ENCODE measurements around the gene SLC44A2.

Gene SLC44A2

GRCh38 chr19:10640361-10640760, 15.0 kb downstream of the SLC44A2 start:
- TF ChIP-seq CTCF (IDR thresholded peaks at IDR 0.05; ENCODE audit: low read depth, low read length) = no peak
- no peak overlapping the region for H3K4me3 ChIP-seq (replicated peaks in 1 of 2; ENCODE audit: low read depth in 2 of 2, low read length in 2 of 2)
- DNase-seq (ENCODE audit: low read depth in 2 of 2) = no peak

- DNase-seq (ENCODE audit: low read depth in 2 of 2) = no peak
- TF ChIP-seq CTCF (IDR thresholded peaks at IDR 0.05; ENCODE audit: low read depth, low read length) = no peak
- H3K4me3 ChIP-seq (replicated peaks in 1 of 2; ENCODE audit: low read depth in 2 of 2, low read length in 2 of 2) = no peak overlapping the region
Observed at GRCh38 chr19:10641248-10641647, 15.9 kb downstream of the SLC44A2 start.

GRCh38 chr19:10642473-10643171, 17.3 kb downstream of the SLC44A2 start:
- H3K4me3 ChIP-seq (replicated peaks in 1 of 2; ENCODE audit: low read depth in 2 of 2, low read length in 2 of 2) = no peak overlapping the region
- DNase-seq (ENCODE audit: low read depth in 2 of 2) = no peak
- no peak for TF ChIP-seq CTCF (IDR thresholded peaks at IDR 0.05; ENCODE audit: low read depth, low read length)

DNA sequence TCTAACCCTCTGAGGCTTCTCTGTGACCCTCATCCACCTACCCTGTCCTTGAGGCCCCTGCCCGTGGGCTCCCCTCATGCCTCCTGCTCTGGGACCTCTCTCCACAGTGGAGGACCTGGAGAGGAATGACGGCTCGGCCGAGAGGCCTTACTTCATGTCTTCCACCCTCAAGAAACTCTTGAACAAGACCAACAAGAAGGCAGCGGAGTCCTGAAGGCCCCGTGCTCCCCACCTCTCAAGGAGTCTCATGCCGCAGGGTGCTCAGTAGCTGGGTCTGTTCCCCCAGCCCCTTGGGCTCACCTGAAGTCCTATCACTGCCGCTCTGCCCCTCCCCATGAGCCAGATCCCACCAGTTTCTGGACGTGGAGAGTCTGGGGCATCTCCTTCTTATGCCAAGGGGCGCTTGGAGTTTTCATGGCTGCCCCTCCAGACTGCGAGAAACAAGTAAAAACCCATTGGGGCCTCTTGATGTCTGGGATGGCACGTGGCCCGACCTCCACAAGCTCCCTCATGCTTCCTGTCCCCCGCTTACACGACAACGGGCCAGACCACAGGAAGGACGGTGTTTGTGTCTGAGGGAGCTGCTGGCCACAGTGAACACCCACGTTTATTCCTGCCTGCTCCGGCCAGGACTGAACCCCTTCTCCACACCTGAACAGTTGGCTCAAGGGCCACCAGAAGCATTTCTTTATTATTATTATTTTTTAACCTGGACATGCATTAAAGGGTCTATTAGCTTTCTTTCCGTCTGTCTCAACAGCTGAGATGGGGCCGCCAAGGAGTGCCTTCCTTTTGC, 18.0 kb downstream of the SLC44A2 start:
- no peak overlapping the region for H3K4me3 ChIP-seq (replicated peaks in 1 of 2; ENCODE audit: low read depth in 2 of 2, low read length in 2 of 2)
- DNase-seq (ENCODE audit: low read depth in 2 of 2) = no peak
- TF ChIP-seq CTCF (IDR thresholded peaks at IDR 0.05; ENCODE audit: low read depth, low read length) = no peak

DNA sequence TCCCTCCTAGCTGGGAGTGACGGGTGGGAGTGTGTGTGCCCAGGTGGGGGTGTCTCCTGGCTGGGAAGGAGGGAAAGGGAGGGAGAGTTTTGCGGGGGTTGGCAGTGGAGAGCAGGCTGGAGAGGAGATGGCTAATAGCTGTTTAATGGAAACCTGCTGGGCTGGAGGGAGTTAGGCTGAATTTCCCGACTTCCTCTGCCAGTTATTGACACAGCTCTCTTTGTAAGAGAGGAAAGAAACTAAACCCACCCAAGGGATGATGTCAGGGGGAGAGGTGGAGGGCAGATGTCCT, 18.6 kb downstream of the SLC44A2 start:
- no peak overlapping the region for H3K4me3 ChIP-seq (replicated peaks in 1 of 2; ENCODE audit: low read depth in 2 of 2, low read length in 2 of 2)
- DNase-seq (ENCODE audit: low read depth in 2 of 2) = no peak
- TF ChIP-seq CTCF (IDR thresholded peaks at IDR 0.05; ENCODE audit: low read depth, low read length) = no peak

DNA sequence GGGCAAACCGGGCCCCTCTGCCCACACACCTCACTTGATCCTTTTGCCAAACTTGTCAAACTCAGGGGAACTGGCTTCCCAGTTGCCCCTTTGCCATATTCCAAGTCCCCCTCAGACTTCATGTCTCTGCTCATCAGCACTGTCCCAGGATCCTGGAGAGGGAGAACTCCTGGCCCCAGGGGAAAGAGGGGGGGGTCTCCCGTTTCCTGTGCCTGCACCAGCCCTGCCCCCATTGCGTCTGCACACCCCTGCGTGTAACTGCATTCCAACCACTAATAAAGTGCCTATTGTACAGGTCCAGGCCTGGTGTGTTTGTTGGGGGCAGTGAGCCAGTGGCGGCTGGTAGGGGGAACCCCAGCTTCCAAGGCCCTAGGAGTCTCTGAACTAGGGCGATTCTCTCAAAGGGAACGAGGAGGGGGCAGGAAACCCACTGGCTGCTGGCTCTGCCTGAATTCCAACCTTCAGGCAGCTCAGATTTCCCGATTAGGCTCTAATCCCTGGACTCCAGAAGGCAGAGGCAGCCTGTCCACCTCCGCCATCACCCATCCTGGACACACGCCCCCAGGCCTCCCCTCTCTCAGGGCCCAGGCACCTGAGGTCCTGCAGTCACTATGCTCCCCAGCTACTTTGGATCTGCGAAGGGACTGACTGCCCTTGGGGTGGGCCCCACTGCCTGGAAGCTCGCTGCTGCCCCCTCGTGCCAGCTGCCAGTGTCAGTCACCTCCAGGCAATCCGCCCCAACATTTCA, 19.1 kb downstream of the SLC44A2 start:
- TF ChIP-seq CTCF (IDR thresholded peaks at IDR 0.05; ENCODE audit: low read depth, low read length) = peak; percentile 91
- peak; percentile 77 to 81 for DNase-seq (ENCODE audit: low read depth in 2 of 2)
- no peak overlapping the region for H3K4me3 ChIP-seq (replicated peaks in 1 of 2; ENCODE audit: low read depth in 2 of 2, low read length in 2 of 2)
